HepG2 (cell line): Measurements from ENCODE around the gene SCUBE1. TPM values are rescaled to one million over a fixed set of nuclear protein-coding genes. Genes with fewer than 3 reads are reported as not detected.

ENCODE experiments used
- ADNP ChIP-seq: sonication (generic); formaldehyde crosslinking; IDR thresholded peaks from 2 replicates; pipeline ENCODE4 v1.4.0; 2020; ENCODE audit warnings: missing genetic modification reagents
- AHR ChIP-seq: IDR thresholded peaks from 2 replicates; pipeline ENCODE4 v1.6.1; 2018; ENCODE audit warnings: missing genetic modification reagents, missing compliant biosample characterization
- E2F2 ChIP-seq: sonication (generic); formaldehyde crosslinking; IDR thresholded peaks from 2 replicates; pipeline ENCODE4 v1.4.0; 2020; ENCODE audit warnings: missing genetic modification reagents, borderline replicate concordance
- EZH2 ChIP-seq: conservative IDR thresholded peaks from 2 replicates; pipeline ENCODE4 v1.6.1; 2012; ENCODE audit warnings: mild to moderate bottlenecking, low read depth, low read length, moderate library complexity
- FOXK1 ChIP-seq: sonication (generic); formaldehyde crosslinking; IDR thresholded peaks from 2 replicates; pipeline ENCODE4 v1.4.0; 2020; ENCODE audit warnings: low read depth, missing genetic modification reagents, borderline replicate concordance
- IKZF4 ChIP-seq: sonication (generic); formaldehyde crosslinking; IDR thresholded peaks from 2 replicates; pipeline ENCODE4 v1.5.1; 2020; ENCODE audit warnings: borderline replicate concordance, mild to moderate bottlenecking, low read depth, missing genetic modification reagents; ENCODE audit errors: not compliant biosample characterization
- IKZF5 ChIP-seq: IDR thresholded peaks from 2 replicates; pipeline ENCODE4 v1.6.1; 2018; ENCODE audit warnings: missing genetic modification reagents, mild to moderate bottlenecking, missing compliant biosample characterization
- KMT2B ChIP-seq: IDR thresholded peaks from 2 replicates; pipeline ENCODE4 v1.6.1; 2016; ENCODE audit warnings: missing genetic modification reagents, missing compliant biosample characterization
- NFYB ChIP-seq: sonication (generic); formaldehyde crosslinking; IDR thresholded peaks from 2 replicates; pipeline ENCODE4 v1.4.0; 2020; ENCODE audit warnings: missing genetic modification reagents
- PATZ1 ChIP-seq: sonication (generic); formaldehyde crosslinking; IDR thresholded peaks from 2 replicates; pipeline ENCODE4 v1.4.0; 2020; ENCODE audit warnings: missing genetic modification reagents
- PRDM10 ChIP-seq: sonication (generic); formaldehyde crosslinking; IDR thresholded peaks from 2 replicates; pipeline ENCODE4 v1.4.0; 2020; ENCODE audit warnings: low read depth, missing genetic modification reagents
- SNAPC2 ChIP-seq: sonication (generic); formaldehyde crosslinking; IDR thresholded peaks from 2 replicates; pipeline ENCODE4 v1.8.1; 2022; ENCODE audit warnings: mild to moderate bottlenecking, missing genetic modification reagents
- TFE3 ChIP-seq: IDR thresholded peaks from 2 replicates; pipeline ENCODE4 v1.6.1; 2016
- ZBTB1 ChIP-seq: sonication (generic); formaldehyde crosslinking; IDR thresholded peaks from 2 replicates; pipeline ENCODE4 v1.4.0; 2020; ENCODE audit warnings: missing genetic modification reagents, borderline replicate concordance
- ZC3H13 ChIP-seq: sonication (generic); formaldehyde crosslinking; IDR thresholded peaks from 2 replicates; pipeline ENCODE4 v1.8.1; 2023; ENCODE audit warnings: mild to moderate bottlenecking, missing genetic modification reagents, moderate library complexity
- ZMYM2 ChIP-seq: sonication (generic); formaldehyde crosslinking; IDR thresholded peaks from 2 replicates; pipeline ENCODE4 v1.8.0; 2022; ENCODE audit warnings: mild to moderate bottlenecking, missing genetic modification reagents
- ZNF30 ChIP-seq: sonication (generic); formaldehyde crosslinking; IDR thresholded peaks from 2 replicates; pipeline ENCODE4 v1.5.0; 2020; ENCODE audit warnings: mild to moderate bottlenecking, missing genetic modification reagents
- ZNF326 ChIP-seq: sonication (generic); formaldehyde crosslinking; IDR thresholded peaks from 2 replicates; pipeline ENCODE4 v1.4.0; 2020; ENCODE audit warnings: missing genetic modification reagents, borderline replicate concordance
- ZNF432 ChIP-seq: sonication (generic); formaldehyde crosslinking; IDR thresholded peaks from 2 replicates; pipeline ENCODE4 v1.5.0; 2020; ENCODE audit warnings: missing genetic modification reagents, mild to moderate bottlenecking, borderline replicate concordance
- ZNF777 ChIP-seq: sonication (generic); formaldehyde crosslinking; IDR thresholded peaks from 2 replicates; pipeline ENCODE4 v1.4.0; 2020; ENCODE audit warnings: missing genetic modification reagents
- polyA plus RNA-seq, 8 experiments: library from polyadenylated mRNA; depleted of rRNA in 3 of 8; stranded (reverse) in 7 of 8; unstranded in 1 of 8; fragments of >200 nt; fragmentation: Illumina TruSeq in 4 of 8; extraction: Trizol in 4 of 8; gene quantifications; 2 replicates each; pipeline versions ENCODE4 v1.2.1 to v1.2.3, GENCODE V29; 2011 to 2016; ENCODE audit warnings: low read depth in 4 of 8, missing spikeins in 1 of 8, mixed read lengths in 1 of 8; ENCODE audit not compliant: insufficient read depth in 1 of 8
- total RNA-seq, 5 experiments: library from RNA; depleted of rRNA; stranded (reverse); fragments of >200 nt; fragmentation: Illumina TruSeq; extraction: Trizol; gene quantifications; 2 replicates each; pipeline ENCODE4 v1.2.3, GENCODE V29; 2016; ENCODE audit warnings: low read depth in 1 of 5

SCUBE1 gene
- total and polyA plus RNA-seq, 2 of the 13 experiments (the other 11 are each of a cell fraction or from before 2014, with no cell fraction given), result under 0.01 to 0.05 TPM

- TF ChIP-seq IKZF5 (CRISPR knock-in tag), result no peak
- TF ChIP-seq ZNF30 (CRISPR knock-in tag), result no peak
- TF ChIP-seq IKZF4 (CRISPR knock-in tag), result no peak
- 0 out of 2 replicates have a peak, but pooled peaks have one; percentile 42 for TF ChIP-seq PRDM10 (CRISPR knock-in tag)
- no peak for TF ChIP-seq FOXK1 (CRISPR knock-in tag)
- TF ChIP-seq NFYB (CRISPR knock-in tag), result no peak
- TF ChIP-seq ZMYM2 (CRISPR knock-in tag), result no peak
- no peak for TF ChIP-seq AHR (CRISPR knock-in tag)
- no peak for TF ChIP-seq EZH2
- TF ChIP-seq TFE3 (CRISPR knock-in tag), result peak; percentile 76; the same call in 1 of the 2 replicates
- TF ChIP-seq ZNF432 (CRISPR knock-in tag), result no peak
- TF ChIP-seq SNAPC2 (CRISPR knock-in tag), result no peak
- no peak for TF ChIP-seq ZNF777 (CRISPR knock-in tag)
- no peak for TF ChIP-seq ZBTB1 (CRISPR knock-in tag)
- no peak for TF ChIP-seq E2F2
- TF ChIP-seq KMT2B, result no peak
- TF ChIP-seq ZC3H13 (CRISPR knock-in tag), result no peak
- no peak for TF ChIP-seq ZNF326 (CRISPR knock-in tag)
- TF ChIP-seq ADNP (CRISPR knock-in tag), result no peak
- peak; percentile 92 for TF ChIP-seq PATZ1 (CRISPR knock-in tag)
Observed at GRCh38 chr22:43377896-43378704, 34.9 kb upstream of the SCUBE1 start (continued).
